ENCODE measurements around the gene FAM13A. TPM values are rescaled to one million over a fixed set of nuclear protein-coding genes. Genes with fewer than 3 reads are reported as not detected.

The FAM13A gene
- total and polyA plus RNA-seq, 10 of the 15 experiments (the other 5 are each of a cell fraction or from before 2014, with no cell fraction given), result 0.05 to 1.8 (median 0.27) TPM; not detected in 1

DNA sequence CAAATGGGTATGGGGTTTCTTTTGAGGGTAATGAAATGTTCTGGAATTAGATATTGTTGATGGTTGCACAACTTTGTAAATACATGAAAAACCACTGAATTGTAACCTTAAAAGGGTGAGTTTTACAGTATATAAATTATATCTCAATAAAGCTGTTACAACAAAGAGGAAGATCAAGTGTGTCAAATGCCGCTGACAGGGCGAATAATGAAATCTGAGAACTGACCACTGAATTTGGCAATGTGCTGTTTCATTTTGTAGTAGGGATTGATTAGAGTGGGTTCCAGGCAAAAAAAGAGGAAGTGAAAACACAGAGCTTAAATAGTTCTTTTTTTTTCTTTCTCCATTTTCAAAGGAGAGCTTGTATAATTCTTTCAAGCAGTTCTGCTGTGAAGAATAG is 198.2 kb downstream of the FAM13A start:
- no peaks in the 10 kb centered on the region for H4K20me1 ChIP-seq (ENCODE audit: control insufficient read depth, insufficient read depth)
- ChIA-PET POLR2A (interaction anchor here (1.3 to 1.9 kb wide), 2 partner anchors 12 to 37 kb away, joined by 4 read pairs; no protein-coding TSS in a partner anchor), RAD21 (ENCODE audit: unreplicated experiment) (interaction anchor here (0.6 to 1.7 kb wide), 3 partner anchors 40 to 49 kb away, joined by 3 to 6 read pairs (median 5); no protein-coding TSS in a partner anchor), CTCF (interaction anchor here (1.0 to 1.9 kb wide), 7 partner anchors 22 to 165 kb away, joined by 3 to 6 read pairs (median 4); no protein-coding TSS in a partner anchor), SMC1A (ENCODE audit: uncharacterized antibody, unreplicated experiment) (interaction anchor here (1.0 to 3.6 kb wide), 8 partner anchors 11 to 164 kb away, joined by 3 to 28 read pairs (median 5); no protein-coding TSS in a partner anchor)
- in situ Hi-C loops (cut with MboI) (no loop called here), intact Hi-C loops (cut with micrococcal nuclease; ENCODE audit: unreplicated experiment) (no loop called here)
- no peak overlapping the region for H2AFZ ChIP-seq (ENCODE audit: control insufficient read depth, low read depth, low read length)
- FAIRE-seq (peak; percentile 74), ATAC-seq (peak; percentile 96), DNase-seq (ENCODE audit: low read depth, low spot score) (peak; percentile 61)
- H3K79me2 ChIP-seq (ENCODE audit: control insufficient read depth, insufficient read depth, low read length), result no peaks in the 10 kb centered on the region
- peaks cover 6% of the 10 kb centered on the region; the same call in 1 of the 2 replicates for H3K4me1 ChIP-seq (ENCODE audit: control insufficient read depth, insufficient read depth, low read length)
- BruUV-seq (replicated peaks), result no TSS peak
- WGBS (ENCODE audit: insufficient coverage, insufficient replicate concordance, low lambda C conversion rate, missing lambda C conversion rate), result 0% methylated on average over 2 of the region's 2 CpGs
- H3K9me3 ChIP-seq (replicated peaks; ENCODE audit: control insufficient read depth, insufficient read depth, low read length), result no peaks in the 10 kb centered on the region
- H3K36me3 ChIP-seq (ENCODE audit: control insufficient read depth in 2 of 2, insufficient read depth in 2 of 2, low read length in 1 of 2), result no peaks in the 10 kb centered on the region
- no peak overlapping the region for H3K27ac ChIP-seq (ENCODE audit: control insufficient read depth, insufficient read depth)
- H3K9ac ChIP-seq (ENCODE audit: control insufficient read depth, insufficient read depth, low read length), result no peak overlapping the region
- no peaks in the 10 kb centered on the region for H3K27me3 ChIP-seq (replicated peaks in 1 of 2; ENCODE audit: control insufficient read depth in 2 of 2, insufficient read depth in 2 of 2, low read length in 1 of 2)
- H3K4me2 ChIP-seq (ENCODE audit: control insufficient read depth, insufficient read depth), result peak overlapping the region; percentile 55
- H3K4me3 ChIP-seq, result no peak overlapping the region
- TF ChIP-seq FOXM1 (IDR thresholded peaks at IDR 0.05; ENCODE audit: low read depth, low read length) (no peak), EP300 (IDR thresholded peaks at IDR 0.05; ENCODE audit: borderline replicate concordance in 1 of 2, control insufficient read depth in 1 of 2, low read depth in 2 of 2, low read length in 2 of 2) (peak in 1 of 2 experiments; percentile 71; a peak in 2 of 4 replicates), TAF1 (IDR thresholded peaks at IDR 0.05; ENCODE audit: borderline replicate concordance, low read depth, low read length) (no peak), MTA2 (IDR thresholded peaks at IDR 0.05; ENCODE audit: low read depth) (peak; percentile 87), USF2 (IDR thresholded peaks at IDR 0.05; ENCODE audit: borderline replicate concordance, low read depth, low read length) (no peak), ATF7 (IDR thresholded peaks at IDR 0.05; ENCODE audit: low read depth) (0 out of 2 replicates have a peak, but pooled peaks have one; percentile 12), SPI1 (IDR thresholded peaks at IDR 0.05; ENCODE audit: borderline replicate concordance, insufficient read depth, low read depth, low read length) (peak; percentile 98), RAD51 (IDR thresholded peaks at IDR 0.05) (0 out of 2 replicates have a peak, but pooled peaks have one; percentile 15), CBX5 (IDR thresholded peaks at IDR 0.05; ENCODE audit: low read depth) (no peak), RELB (IDR thresholded peaks at IDR 0.05; ENCODE audit: low read depth) (0 out of 2 replicates have a peak, but pooled peaks have one; percentile 57), ZNF217 (IDR thresholded peaks at IDR 0.05) (peak; percentile 60; the same call in 1 of the 2 replicates), ZNF384 (IDR thresholded peaks at IDR 0.05; ENCODE audit: borderline replicate concordance, low read depth, low read length) (peak; percentile 86), BCL11A (IDR thresholded peaks at IDR 0.05; ENCODE audit: low read depth, low read length) (0 out of 2 replicates have a peak, but pooled peaks have one; percentile 24), FOXK2 (IDR thresholded peaks at IDR 0.05) (no peak), NR2F1 (conservative IDR thresholded peaks at IDR 0.05) (peak; percentile 41; the same call in 1 of the 2 replicates)
- TF ChIP-seq, protein P1, sequence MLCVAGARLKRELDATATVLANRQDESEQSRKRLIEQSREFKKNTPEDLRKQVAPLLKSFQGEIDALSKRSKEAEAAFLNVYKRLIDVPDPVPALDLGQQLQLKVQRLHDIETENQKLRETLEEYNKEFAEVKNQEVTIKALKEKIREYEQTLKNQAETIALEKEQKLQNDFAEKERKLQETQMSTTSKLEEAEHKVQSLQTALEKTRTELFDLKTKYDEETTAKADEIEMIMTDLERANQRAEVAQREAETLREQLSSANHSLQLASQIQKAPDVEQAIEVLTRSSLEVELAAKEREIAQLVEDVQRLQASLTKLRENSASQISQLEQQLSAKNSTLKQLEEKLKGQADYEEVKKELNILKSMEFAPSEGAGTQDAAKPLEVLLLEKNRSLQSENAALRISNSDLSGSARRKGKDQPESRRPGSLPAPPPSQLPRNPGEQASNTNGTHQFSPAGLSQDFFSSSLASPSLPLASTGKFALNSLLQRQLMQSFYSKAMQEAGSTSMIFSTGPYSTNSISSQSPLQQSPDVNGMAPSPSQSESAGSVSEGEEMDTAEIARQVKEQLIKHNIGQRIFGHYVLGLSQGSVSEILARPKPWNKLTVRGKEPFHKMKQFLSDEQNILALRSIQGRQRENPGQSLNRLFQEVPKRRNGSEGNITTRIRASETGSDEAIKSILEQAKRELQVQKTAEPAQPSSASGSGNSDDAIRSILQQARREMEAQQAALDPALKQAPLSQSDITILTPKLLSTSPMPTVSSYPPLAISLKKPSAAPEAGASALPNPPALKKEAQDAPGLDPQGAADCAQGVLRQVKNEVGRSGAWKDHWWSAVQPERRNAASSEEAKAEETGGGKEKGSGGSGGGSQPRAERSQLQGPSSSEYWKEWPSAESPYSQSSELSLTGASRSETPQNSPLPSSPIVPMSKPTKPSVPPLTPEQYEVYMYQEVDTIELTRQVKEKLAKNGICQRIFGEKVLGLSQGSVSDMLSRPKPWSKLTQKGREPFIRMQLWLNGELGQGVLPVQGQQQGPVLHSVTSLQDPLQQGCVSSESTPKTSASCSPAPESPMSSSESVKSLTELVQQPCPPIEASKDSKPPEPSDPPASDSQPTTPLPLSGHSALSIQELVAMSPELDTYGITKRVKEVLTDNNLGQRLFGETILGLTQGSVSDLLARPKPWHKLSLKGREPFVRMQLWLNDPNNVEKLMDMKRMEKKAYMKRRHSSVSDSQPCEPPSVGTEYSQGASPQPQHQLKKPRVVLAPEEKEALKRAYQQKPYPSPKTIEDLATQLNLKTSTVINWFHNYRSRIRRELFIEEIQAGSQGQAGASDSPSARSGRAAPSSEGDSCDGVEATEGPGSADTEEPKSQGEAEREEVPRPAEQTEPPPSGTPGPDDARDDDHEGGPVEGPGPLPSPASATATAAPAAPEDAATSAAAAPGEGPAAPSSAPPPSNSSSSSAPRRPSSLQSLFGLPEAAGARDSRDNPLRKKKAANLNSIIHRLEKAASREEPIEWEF (IDR thresholded peaks at IDR 0.05; ENCODE audit: insufficient replicate concordance, low read depth, low read length), result peak; percentile 76

Measured in GM12878 (cell line).